Astrocyte (in vitro differentiated cells and primary cell): ENCODE data around the gene HS6ST1. TPM values are rescaled to one million over a fixed set of nuclear protein-coding genes. Genes with fewer than 3 reads are reported as not detected.

Experiments used
- DNase-seq: peaks from one replicate; pipeline ENCODE4 v3.0.0-alpha.2; 2010; ENCODE audit warnings: low read depth
- FAIRE-seq: peaks from 2 replicates; lab custom pipeline; 2011; peaks lifted over from hg19 to GRCh38; lab: Jason Lieb, UNC
- H2AFZ ChIP-seq: 2 replicates; pipeline ENCODE4 v1.6.0; 2012; ENCODE audit warnings: low read depth, low read length, inconsistent platforms
- H3K27ac ChIP-seq: 2 replicates; pipeline ENCODE4 v1.5.1; 2011; ENCODE audit warnings: low read depth, low read length, inconsistent platforms
- H3K27me3 ChIP-seq: 2 replicates; pipeline ENCODE4 v1.6.0; 2011; ENCODE audit warnings: low read length, inconsistent platforms; ENCODE audit not compliant: insufficient read depth
- H3K36me3 ChIP-seq: 2 replicates; pipeline ENCODE4 v1.5.1; 2011; ENCODE audit warnings: low read length, inconsistent platforms; ENCODE audit not compliant: insufficient read depth
- H3K4me1 ChIP-seq: 2 replicates; pipeline ENCODE4 v1.5.1; 2011; ENCODE audit warnings: low read length, inconsistent platforms; ENCODE audit not compliant: insufficient read depth
- H3K4me2 ChIP-seq: 2 replicates; pipeline ENCODE4 v1.6.0; 2012; ENCODE audit warnings: low read length, inconsistent platforms
- H3K4me3 ChIP-seq: 2 replicates; pipeline ENCODE4 v1.5.1; 2011; ENCODE audit warnings: low read depth, mild to moderate bottlenecking, low read length, inconsistent platforms; ENCODE audit not compliant: insufficient read depth
- H3K79me2 ChIP-seq: 2 replicates; pipeline ENCODE4 v1.6.0; 2012; ENCODE audit warnings: mild to moderate bottlenecking, low read length, inconsistent platforms; ENCODE audit not compliant: insufficient read depth
- H3K9ac ChIP-seq: 2 replicates; pipeline ENCODE4 v1.6.0; 2012; ENCODE audit warnings: mild to moderate bottlenecking, low read length, inconsistent platforms
- H3K9me3 ChIP-seq: 2 replicates; pipeline ENCODE4 v1.5.1; 2012; ENCODE audit warnings: low read depth, mild to moderate bottlenecking, low read length, inconsistent platforms; ENCODE audit not compliant: insufficient read depth
- H4K20me1 ChIP-seq: 2 replicates; pipeline ENCODE4 v1.6.0; 2012; ENCODE audit warnings: low read length, inconsistent platforms; ENCODE audit not compliant: insufficient read depth
- H3K27ac Mint-ChIP-seq: one replicate; pipeline ENCODE4 v1.8.0; 2021; ENCODE audit warnings: mild to moderate bottlenecking, mixed read lengths; ENCODE audit not compliant: unreplicated experiment
- H3K27me3 Mint-ChIP-seq: one replicate; pipeline ENCODE4 v1.8.0; 2021; ENCODE audit warnings: low read depth, mixed read lengths; ENCODE audit not compliant: unreplicated experiment
- H3K36me3 Mint-ChIP-seq: one replicate; pipeline ENCODE4 v1.8.0; 2021; ENCODE audit warnings: low read depth, mixed read lengths; ENCODE audit not compliant: unreplicated experiment
- H3K4me1 Mint-ChIP-seq: one replicate; pipeline ENCODE4 v1.8.0; 2021; ENCODE audit warnings: low read depth, mixed read lengths; ENCODE audit not compliant: unreplicated experiment
- H3K4me3 Mint-ChIP-seq: one replicate; pipeline ENCODE4 v1.8.0; 2021; ENCODE audit warnings: mild to moderate bottlenecking, moderate library complexity, mixed read lengths; ENCODE audit not compliant: unreplicated experiment
- H3K9me3 Mint-ChIP-seq: one replicate; pipeline ENCODE4 v1.8.0; 2021; ENCODE audit warnings: mild to moderate bottlenecking, mixed read lengths; ENCODE audit not compliant: unreplicated experiment
- CTCF ChIP-seq: IDR thresholded peaks from 2 replicates; pipeline ENCODE4 v1.5.1; 2011; ENCODE audit warnings: low read depth, mild to moderate bottlenecking, inconsistent platforms, low read length, moderate library complexity; ENCODE audit not compliant: insufficient read depth
- EZH2 ChIP-seq: IDR thresholded peaks from 2 replicates; pipeline ENCODE4 v1.6.1; 2012; ENCODE audit warnings: mild to moderate bottlenecking, low read length, inconsistent platforms; ENCODE audit not compliant: insufficient read depth
- total RNA-seq: library from RNA; stranded (reverse); gene quantifications from 2 replicates; pipeline ENCODE4 v1.2.1, GENCODE V29; 2021

HS6ST1 gene
- total RNA-seq, 1 donor from 2014 or later: 20.5 TPM

DNA sequence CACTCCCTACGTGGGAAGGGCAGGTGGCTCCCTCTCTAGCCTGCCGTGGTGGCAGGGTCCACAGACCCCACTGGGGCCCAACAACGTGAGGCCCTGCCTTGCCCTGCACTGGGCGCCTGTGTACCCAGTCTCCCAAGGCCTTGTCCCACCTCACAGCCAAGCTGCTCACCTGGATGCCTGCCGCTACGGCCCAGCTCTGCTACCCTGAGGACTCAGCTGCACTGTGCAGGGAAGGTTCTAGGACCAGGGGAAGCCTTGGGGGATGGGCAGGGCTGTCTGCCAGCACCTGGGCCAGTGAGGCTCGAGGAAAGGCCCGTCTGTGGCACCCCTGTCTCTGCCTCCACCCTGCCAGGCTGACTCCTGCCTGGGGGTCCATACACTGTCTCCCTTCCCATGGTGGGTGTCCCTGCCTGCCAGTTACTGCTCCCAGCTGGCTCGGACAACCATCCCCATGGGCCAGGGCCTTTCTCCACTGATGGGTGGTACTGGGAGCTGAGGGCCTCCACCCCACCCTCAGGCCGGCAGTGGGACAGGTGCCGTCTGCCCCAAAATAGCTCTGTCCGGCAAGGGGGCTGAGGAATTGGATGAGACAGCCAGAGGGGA, 33.2 kb downstream of the HS6ST1 start:
- H2AFZ ChIP-seq: no peak overlapping the region
- Mint-ChIP-seq H3K27ac (no peak overlapping the region), H3K4me1 (peaks cover 5% of the 10 kb centered on the region), H3K4me3 (no peak overlapping the region), H3K9me3 (peaks cover 6% of the 10 kb centered on the region), H3K27me3 (no peaks in the 10 kb centered on the region), H3K36me3 (peaks cover 6% of the 10 kb centered on the region)
- no peak overlapping the region for H3K9ac ChIP-seq
- FAIRE-seq (no peak), DNase-seq (no peak)
- H3K4me2 ChIP-seq: no peak overlapping the region
- H3K27ac ChIP-seq: no peak overlapping the region
- peaks cover 85% of the 10 kb centered on the region for H4K20me1 ChIP-seq
- H3K36me3 ChIP-seq: no peaks in the 10 kb centered on the region
- TF ChIP-seq CTCF: no peak
- TF ChIP-seq EZH2: no peak
- H3K79me2 ChIP-seq: peaks cover 34% of the 10 kb centered on the region
- no peaks in the 10 kb centered on the region for H3K9me3 ChIP-seq
- no peaks in the 10 kb centered on the region for H3K27me3 ChIP-seq
- no peaks in the 10 kb centered on the region for H3K4me1 ChIP-seq
- no peak overlapping the region for H3K4me3 ChIP-seq

- peaks cover 2% of the 10 kb centered on the region for H3K9me3 Mint-ChIP-seq
- Histone ChIP-seq H3K4me2 (no peak overlapping the region), H3K4me3 (no peak overlapping the region), H3K36me3 (no peaks in the 10 kb centered on the region), H3K9me3 (no peaks in the 10 kb centered on the region), H3K9ac (no peak overlapping the region), H4K20me1 (peaks cover 86% of the 10 kb centered on the region), H3K27me3 (no peaks in the 10 kb centered on the region), H3K27ac (no peak overlapping the region), H3K4me1 (no peaks in the 10 kb centered on the region), H2AFZ (no peak overlapping the region), H3K79me2 (peaks cover 34% of the 10 kb centered on the region)
- peaks cover 5% of the 10 kb centered on the region for H3K4me1 Mint-ChIP-seq
- no peaks in the 10 kb centered on the region for H3K27me3 Mint-ChIP-seq
- no peak overlapping the region for H3K4me3 Mint-ChIP-seq
- FAIRE-seq (no peak), DNase-seq (no peak)
- peaks cover 6% of the 10 kb centered on the region for H3K36me3 Mint-ChIP-seq
- no peak overlapping the region for H3K27ac Mint-ChIP-seq
- TF ChIP-seq EZH2 (no peak), CTCF (no peak)
Observed at GRCh38 chr2:128284841-128285240, 33.8 kb downstream of the HS6ST1 start.

DNA sequence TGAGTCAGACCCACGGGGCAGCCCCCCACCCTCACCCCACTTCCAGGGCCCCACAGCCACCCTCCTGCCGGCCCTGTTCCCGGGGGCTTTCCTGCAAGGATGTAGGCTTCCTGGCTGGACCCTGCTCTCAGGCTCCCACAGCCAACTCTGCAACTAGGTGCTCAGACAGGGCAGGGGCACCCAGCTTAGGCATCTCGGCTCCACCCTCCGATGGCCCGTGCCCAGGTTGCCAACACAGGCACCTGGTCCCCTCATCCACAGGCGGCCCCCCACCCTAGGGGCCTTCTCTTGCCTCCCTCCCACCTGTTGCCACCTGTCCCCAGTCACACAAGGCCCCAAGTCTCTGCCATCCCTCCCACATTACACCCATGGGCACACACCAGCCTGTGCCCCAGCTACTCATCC, 34.6 kb downstream of the HS6ST1 start:
- H3K4me3 Mint-ChIP-seq: no peak overlapping the region
- TF ChIP-seq CTCF (no peak), EZH2 (no peak)
- H3K9ac ChIP-seq: no peak overlapping the region
- peaks cover 86% of the 10 kb centered on the region for H4K20me1 ChIP-seq
- no peaks in the 10 kb centered on the region for H3K36me3 ChIP-seq
- H3K9me3 Mint-ChIP-seq: no peaks in the 10 kb centered on the region
- no peaks in the 10 kb centered on the region for H3K27me3 ChIP-seq
- H3K4me2 ChIP-seq: no peak overlapping the region
- FAIRE-seq: no peak
- H3K4me1 ChIP-seq: no peaks in the 10 kb centered on the region
- DNase-seq: no peak
- H3K27ac Mint-ChIP-seq: no peak overlapping the region
- H2AFZ ChIP-seq: no peak overlapping the region
- H3K4me3 ChIP-seq: no peak overlapping the region
- H3K36me3 Mint-ChIP-seq: peaks cover 3% of the 10 kb centered on the region
- H3K79me2 ChIP-seq: peaks cover 29% of the 10 kb centered on the region
- no peak overlapping the region for H3K27ac ChIP-seq
- H3K4me1 Mint-ChIP-seq: peaks cover 5% of the 10 kb centered on the region
- no peaks in the 10 kb centered on the region for H3K9me3 ChIP-seq
- H3K27me3 Mint-ChIP-seq: no peaks in the 10 kb centered on the region
